ENCODE data around the gene STK11IP.

The STK11IP gene, protein sequence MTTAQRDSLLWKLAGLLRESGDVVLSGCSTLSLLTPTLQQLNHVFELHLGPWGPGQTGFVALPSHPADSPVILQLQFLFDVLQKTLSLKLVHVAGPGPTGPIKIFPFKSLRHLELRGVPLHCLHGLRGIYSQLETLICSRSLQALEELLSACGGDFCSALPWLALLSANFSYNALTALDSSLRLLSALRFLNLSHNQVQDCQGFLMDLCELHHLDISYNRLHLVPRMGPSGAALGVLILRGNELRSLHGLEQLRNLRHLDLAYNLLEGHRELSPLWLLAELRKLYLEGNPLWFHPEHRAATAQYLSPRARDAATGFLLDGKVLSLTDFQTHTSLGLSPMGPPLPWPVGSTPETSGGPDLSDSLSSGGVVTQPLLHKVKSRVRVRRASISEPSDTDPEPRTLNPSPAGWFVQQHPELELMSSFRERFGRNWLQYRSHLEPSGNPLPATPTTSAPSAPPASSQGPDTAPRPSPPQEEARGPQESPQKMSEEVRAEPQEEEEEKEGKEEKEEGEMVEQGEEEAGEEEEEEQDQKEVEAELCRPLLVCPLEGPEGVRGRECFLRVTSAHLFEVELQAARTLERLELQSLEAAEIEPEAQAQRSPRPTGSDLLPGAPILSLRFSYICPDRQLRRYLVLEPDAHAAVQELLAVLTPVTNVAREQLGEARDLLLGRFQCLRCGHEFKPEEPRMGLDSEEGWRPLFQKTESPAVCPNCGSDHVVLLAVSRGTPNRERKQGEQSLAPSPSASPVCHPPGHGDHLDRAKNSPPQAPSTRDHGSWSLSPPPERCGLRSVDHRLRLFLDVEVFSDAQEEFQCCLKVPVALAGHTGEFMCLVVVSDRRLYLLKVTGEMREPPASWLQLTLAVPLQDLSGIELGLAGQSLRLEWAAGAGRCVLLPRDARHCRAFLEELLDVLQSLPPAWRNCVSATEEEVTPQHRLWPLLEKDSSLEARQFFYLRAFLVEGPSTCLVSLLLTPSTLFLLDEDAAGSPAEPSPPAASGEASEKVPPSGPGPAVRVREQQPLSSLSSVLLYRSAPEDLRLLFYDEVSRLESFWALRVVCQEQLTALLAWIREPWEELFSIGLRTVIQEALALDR

DNA sequence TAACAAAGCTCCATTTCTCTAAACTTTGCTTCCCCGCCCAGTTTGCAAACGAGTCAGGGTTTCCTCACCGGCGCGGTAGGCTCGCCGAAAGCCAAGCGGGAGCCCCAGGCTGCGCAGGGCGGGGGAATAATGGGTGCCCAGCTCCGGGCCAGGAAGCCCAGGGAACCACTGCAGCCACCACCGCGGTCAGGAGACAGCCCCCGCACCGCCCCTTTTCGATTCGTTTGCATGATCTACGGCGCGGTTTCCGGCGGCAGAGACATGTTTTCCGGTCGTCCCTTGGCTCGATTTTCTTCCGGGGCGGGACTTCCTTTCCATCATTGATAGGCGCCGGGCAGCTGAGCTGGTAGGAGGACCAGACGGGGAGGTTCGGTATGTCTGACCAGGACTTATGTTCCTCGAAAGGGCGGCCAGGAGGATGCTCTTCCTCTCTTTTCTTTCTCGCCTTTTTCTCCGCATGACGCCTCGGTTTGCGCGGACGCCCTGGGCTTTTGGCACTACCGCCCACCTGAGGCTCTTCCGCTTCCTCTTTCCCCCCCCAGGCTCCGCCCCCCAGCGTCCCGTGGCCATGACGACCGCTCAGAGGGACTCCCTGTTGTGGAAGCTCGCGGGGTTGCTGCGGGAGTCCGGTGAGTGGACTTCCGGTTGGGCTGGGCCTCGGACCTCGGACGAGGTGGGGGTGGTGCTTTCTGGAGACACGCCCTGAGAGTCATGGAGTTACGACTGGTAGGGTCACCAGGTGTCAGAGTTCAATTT, at the start of gene STK11IP:
TSS of gene STK11IP (plus strand) at position 306 of the 756 bp plus-strand sequence. CDS start at position 569, 263 bp downstream.
- peak; percentile 90 for DNase-seq

DNA sequence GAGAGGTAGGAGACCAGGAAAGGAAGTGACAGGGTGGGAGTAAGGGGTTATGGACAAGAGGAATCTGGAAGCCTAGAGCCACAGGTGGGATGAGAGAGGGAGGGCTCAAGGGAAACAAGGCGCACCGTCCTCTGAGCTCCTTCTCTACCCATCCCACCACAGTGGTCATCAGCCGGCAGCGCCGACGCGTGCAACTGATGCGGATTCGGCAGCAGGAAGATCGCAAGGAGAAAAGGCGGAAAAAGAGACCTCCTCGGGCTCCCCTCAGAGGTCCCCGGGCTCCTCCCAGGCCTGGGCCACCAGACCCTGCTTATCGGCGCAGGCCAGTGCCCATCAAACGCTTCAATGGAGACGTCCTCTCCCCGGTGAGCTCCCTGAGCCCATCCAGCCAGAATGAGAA, 48.7 kb upstream of the STK11IP start:
- DNase-seq, result no peak

DNA sequence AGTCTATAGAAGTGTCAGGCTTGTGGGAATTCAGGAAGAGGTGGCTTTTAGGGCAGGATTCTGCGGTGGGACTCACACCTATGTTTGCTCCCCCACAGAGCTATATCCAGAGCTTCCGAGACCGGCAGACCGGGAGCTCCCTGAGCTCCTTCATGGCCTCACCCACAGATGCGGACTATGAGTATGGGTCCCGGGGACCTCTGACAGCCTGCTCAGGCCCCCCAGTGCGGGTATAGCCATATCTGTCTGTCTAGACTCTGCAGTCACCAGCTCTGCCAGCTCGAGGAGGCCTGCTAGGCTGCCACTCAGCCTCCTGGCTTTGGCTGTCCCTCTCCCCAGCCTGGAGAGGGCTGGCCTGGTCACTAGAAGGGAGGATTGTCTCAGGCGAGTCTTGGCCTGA, 48.0 kb upstream of the STK11IP start:
- DNase-seq, result no peak

DNA sequence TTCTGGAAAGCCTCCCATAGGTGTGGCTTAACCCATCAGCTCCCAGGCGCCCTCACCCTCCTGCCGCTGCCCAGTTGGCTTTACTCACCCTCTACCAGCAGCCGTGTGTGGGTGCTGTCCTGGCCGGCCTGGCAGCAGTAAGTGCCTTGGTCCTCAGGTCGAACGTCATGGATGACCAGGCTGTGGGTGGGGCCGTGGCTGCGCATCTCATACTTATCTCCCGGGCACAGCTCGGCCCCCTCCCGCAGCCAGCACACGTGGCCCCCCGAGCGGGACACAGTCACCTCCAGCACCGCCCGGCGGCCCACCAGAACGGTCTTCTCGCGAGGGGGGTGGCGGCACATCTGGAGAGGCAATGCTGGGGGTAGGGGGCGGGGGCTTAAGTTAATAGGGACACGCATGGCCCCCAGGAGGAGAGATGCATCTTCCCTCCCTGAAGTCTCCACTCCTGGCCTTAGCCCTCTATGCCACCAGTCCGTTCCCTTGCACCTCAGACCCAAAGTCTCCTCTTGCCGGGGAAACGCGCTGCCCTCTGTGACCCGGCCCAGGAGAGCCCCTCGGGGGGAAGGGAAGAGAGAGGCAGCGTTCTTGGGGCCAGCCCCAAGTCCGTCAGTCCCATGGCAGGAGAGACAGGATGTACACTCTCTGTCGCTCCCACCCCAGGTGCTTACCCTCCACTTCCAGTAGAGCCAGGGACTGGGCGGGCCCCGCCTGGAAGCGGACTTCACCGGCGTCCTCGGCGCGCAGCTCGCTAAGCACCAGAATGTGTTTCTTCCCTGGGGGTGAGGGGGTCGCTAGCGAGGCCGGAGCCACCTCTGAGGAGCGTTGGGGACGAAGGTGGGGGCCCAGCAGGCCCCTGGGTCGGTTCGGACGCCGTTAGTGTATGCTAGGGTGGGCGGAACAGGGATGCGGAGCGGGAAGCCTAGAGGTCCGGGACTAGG, 45.9 kb upstream of the STK11IP start:
- no peak for DNase-seq

DNA sequence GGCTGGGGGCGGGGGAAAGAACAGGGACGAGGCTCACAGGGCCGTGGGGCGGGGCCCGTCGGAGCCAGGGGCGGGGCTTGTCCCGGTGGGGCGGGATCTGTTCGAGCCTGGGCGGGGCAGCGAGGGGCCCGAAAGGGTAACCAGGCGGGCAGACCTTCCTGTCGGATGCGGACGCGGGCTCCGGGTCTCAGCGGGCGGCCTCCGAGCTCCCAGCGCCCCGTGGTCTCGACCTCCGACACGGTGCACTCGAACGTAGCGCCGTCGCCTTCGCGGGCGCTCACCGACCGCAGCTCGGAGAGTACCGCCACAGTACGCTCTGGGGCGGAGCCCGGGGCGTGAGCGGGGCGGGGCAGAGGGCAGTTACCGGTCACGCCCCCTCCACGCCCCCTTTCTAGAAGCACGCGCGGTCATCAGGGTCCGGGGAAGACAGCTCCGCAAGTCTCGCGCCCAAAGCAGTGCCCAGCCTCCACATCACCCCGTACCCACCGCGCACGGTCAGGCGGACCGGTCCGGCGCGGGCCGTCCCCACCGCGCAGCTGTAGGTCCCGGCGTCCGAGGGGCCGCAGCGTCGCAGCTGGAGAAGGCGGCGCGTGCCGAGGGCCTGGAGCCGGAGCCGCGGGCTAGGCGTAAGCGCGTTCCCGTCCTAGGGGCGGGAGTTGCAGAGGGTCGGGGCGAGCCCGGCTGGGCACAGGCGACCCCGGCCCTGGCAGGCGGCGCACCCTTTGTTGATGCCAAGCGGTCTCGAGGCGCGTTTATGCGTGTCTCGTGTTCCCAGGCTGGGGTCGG, 45.1 kb upstream of the STK11IP start:
- peak; percentile 86 for DNase-seq

DNA sequence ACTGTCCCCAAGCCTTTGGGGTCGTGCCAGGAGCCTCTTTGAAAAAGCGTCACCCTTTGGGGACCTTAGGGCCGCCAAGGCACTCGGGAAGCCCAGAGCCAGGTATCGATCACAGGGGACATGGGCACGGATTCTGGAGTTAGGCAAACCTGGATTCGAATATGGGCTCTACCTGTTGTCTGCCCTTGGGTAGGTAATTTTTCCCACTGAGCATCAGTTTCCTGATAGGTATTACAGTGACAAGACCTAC, 44.6 kb upstream of the STK11IP start:
- no peak for DNase-seq

DNA sequence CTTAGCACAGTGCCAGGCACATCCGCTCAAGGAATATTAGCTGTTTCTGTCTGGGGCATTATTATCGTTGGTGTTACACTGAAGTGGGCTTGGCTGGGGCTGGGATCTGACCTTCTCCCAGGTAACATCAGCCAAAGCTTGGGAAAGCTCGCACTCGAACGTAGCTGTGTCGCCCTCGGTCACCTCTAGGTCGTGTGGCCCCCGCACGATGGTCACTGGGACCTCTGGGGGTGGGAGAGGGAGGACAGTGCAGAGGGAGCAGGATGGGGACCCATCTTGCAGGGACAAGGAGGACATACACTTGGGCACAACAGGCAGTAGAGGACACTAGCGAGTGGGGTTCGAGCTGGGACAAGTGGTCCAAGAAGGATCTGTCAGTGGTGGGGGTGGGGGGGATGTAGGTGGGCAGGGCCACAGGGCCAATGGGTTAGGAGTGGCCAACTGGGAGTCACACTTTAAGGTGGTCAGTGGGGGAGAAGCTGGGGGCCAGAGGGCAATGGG, 44.1 kb upstream of the STK11IP start:
- no peak for DNase-seq

DNA sequence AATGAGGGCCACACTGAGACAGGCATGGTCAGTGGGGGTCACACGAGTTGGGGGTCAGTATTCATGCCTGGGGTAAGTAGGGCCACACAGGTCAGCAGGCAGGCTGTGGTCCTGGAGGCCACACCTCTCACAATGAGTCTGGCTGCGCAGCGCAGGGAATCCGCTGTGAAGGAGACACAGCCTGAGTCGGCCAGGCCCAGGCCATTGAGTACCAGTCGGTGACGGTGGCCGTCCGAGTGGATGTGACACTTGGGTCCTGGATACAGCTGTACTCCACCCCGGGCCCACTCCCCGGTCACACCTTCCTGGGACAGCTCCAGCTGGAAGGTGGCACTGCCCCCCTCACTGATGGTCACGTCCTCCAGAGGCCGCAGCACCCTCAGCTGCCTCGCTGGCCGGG, 43.3 kb upstream of the STK11IP start:
- no peak for DNase-seq

DNA sequence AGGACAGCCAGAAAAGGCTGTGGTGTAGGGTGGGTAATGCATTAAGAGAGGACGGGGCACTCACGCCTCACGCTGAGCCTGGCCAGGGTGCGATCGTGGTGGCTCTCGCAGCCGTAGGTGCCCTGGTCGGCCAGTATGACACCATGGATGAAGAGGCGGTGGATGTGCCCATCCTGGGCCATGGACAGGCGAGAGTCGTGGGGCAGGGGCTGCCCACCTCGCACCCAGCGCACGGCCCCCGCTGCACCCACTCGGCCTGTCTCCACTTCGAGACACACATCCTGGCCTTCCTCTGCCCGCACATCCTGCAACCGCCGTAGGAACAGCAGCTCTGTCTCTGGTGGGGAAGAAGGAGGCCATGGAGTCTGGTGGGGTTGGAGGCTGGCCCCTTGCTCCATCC, 41.7 kb upstream of the STK11IP start:
- DNase-seq, result no peak

DNA sequence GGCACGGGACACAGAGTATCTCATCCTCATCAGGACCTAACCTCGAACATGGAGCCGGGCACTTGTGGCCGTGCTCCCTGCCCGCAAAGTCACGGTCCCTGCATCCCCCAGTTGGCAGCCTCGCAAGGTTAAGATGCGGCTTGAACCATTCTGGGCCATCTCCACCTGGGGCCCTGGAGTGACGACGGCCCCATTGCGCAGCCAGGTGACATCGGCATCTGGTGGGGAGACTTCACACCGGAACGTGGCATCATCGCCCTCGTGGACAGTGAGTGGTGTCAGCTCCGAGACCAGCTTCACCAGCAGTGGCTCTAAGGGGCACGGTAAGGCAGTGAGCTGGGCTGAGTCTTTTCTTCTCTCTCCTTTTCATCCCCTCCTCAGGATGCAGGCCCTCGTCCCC, 41.2 kb upstream of the STK11IP start:
- no peak for DNase-seq

DNA sequence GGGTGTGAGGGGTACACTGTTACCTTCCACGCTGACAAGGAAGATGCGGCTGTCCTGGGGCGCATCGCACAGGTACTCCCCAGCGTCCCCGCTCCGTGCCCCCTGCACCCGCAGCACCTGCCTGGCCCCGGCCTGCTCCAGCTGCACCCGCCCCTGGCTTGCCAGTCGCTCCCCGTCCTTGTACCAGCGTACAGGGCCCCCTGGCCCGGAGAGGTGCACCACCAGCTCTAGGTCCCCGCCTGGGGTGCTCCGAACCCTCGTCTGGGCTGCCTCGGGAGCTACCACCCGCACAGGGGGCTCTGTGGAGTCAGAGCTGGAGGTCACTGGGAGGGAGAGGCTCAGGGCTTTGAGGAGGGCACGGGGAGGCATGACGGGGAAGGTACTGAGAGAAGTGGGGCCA, 40.3 kb upstream of the STK11IP start:
- no peak for DNase-seq

DNA sequence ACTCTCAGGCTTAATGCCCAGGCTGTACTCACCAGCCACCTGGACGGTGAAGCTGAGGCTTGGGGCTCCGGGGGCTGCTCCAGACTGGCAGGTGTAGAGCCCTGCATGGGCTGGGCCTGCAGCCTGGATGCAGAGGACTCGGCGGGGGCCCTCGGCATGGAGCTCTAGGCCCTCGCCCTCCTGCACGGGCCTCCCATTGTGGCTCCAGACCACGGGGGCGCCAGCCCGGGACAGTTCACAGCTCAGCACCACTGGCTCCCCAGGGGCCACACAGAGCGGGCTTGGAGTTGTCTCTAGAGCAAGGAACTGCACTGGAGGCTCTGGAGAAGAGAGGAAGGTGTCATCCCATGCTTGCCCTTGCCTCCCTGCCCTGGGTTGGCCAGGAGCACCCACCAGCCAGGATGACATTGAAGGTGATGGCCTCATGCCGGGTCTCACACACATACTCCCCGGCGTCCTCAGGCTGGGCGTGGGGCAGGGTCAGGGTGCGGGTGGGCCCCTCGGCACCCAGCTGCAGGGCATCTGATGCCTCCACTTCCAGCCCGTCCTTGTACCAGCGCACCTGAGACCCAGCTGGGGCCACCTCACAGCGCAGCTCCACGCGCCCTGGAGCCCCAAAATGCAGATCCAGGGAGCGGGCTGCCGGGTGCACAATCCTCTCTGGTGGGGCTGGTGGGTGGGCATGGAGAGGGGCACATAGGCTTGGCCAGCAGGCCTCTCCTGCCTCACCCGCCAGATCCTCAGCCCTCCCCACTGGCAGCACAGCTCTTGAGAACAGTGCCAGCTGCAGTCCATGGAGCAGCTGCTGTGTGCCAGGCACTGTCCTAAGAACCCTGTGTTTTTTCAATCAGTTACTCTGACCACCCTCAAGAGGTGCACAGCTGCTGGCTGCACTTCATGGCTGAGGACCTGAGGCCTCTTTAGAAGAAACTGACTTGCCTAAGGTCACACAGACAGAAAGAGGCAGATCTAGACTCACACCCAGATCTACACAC, 39.6 kb upstream of the STK11IP start:
- no peak for DNase-seq

DNA sequence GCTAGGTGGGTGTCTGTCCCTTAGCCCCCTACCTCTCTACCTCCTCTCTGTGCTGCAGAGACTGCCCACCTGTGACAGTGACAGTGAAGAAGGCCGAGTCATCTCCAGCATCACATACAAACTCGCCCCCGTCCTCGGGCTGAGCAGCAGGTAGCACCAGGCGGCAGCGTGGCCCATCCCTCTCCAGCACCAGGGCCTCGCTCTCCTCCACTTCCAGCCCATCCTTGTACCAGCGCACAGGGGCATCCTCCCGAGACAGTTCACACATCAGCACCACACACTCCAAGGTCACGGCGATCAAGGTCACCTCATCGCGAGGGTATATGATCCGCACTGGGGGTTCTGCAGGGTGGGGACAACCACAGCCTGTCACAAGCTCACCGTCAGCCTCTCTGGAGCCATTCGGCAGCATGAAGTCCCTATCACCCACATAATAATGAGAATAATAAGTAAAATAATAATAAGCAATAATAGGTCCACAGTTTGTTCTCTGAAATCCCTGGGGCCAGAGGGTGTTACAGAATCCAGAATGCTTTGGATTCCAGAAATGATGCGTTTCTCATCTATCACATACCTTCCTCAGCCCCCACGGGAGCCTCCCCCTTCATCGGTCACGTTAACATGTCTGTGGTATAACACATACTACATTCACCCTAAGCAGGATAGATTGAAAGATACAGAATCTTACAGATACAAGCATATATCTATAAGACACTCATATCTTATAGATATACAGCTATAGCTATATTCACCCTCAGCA, 38.3 kb upstream of the STK11IP start:
- no peak for DNase-seq

DNA sequence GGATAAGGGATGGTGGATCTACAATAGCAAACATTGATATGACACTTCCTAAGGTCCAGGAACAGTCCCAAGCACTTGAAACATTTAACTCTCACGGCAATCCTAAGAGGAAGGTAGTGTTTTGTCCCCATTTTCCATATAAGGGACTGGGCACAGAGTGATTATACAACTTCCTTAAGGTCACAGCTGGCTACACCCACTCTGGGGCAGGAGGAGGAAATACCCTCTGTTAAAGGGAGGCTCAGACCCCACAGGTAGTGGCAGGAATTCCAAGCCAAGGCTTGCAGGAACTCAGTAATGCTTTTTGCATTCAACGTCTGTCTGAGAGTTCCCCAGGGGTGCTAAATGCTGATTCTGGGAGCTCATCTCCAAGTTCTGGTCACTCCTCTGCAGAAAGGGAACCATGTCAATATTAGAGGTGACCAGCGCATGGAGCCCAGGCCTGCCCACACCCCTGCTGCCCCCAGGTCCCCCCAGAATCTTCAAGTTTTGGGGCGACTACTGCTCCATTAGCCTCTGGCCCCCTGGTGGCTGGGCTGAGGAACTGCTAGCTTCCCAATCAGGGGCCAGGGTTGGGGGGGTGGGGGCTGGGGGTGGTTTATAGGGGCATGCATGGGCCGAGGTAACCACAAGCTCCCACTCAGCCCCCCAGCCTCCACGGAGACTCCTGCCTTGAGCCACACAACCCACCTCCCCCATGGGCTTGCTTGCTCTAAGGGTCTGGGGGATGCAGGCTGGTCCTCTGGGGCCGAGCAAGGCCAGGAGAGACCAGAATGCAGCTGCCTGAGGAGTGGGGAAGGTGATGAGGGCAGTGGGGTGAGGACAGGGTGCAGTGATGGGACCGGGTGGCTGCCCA, 37.4 kb upstream of the STK11IP start:
- DNase-seq, result peak; percentile 46

DNA sequence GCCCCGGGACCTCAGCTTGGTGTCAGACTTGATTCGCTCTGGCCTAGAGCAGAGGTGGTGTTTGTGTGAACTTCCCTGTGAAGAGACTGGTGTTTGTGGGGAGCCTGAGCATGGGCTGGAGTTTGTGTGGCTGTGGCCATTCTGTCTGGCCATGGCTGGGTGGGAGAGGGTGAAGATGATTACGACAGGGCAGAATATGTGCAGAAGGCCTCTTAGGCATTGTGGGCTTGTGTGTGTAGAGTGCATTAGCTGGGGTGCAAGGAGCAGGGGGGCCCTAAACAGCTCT, 36.8 kb upstream of the STK11IP start:
- DNase-seq, result no peak

DNA sequence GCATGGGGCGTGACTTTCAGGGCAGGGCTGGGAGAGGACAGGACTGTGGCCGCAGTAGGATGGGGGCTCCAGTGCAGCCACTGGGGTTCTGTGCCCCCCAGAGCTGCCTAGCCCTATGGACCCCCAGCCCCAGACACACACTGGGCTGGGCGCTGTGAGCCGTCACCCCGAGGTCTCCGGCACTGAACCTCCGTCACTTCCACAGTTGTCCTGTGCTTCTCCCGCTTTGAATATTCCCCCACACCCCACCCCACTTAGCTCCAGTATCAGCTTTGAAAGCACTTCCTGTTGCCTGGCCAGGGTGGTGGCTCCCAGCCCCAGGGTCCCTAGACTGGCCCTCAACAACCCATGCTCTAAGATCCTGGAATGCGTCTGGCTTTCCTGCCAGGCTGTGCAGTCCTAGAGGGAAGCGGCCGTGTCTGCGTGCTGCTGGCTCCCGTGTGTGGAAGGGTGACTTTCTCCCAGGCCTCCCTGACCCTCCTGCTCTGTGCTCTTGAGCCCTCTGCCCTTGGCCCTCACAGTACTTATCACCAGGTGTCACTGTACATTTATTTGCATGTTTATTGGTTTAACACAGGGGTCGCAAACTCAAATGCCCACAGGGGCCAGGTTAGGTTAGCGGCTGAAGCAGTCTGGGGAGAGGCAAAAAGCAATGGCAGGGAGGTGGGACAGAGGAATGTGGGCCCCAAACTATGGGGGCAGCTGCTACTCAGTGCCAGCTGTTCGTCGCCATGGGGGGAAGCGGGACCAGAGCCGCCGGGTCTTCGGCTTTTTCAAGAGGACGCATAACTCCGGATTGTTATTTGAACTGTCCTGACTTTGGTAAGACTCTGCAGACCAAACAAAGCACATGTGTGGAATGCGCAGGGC, 36.2 kb upstream of the STK11IP start:
- DNase-seq, result no peak
